Retinal pigment epithelial cell (primary cell): ENCODE measurements around the gene TCHH.

Experiments used
- DNase-seq: peaks from one replicate; pipeline ENCODE4 v3.0.0-alpha.2; 2010; ENCODE audit warnings: low read depth
- H3K4me3 ChIP-seq: 2 replicates; pipeline ENCODE4 v1.5.1; 2011; ENCODE audit warnings: mild to moderate bottlenecking, low read length, control low read depth, moderate library complexity
- TF ChIP-seq, protein P1 (sequence below): conservative IDR thresholded peaks from 2 replicates; pipeline ENCODE4 v1.5.1; 2011; ENCODE audit warnings: low read depth, low read length, control low read depth, inconsistent platforms

The TCHH gene, protein sequence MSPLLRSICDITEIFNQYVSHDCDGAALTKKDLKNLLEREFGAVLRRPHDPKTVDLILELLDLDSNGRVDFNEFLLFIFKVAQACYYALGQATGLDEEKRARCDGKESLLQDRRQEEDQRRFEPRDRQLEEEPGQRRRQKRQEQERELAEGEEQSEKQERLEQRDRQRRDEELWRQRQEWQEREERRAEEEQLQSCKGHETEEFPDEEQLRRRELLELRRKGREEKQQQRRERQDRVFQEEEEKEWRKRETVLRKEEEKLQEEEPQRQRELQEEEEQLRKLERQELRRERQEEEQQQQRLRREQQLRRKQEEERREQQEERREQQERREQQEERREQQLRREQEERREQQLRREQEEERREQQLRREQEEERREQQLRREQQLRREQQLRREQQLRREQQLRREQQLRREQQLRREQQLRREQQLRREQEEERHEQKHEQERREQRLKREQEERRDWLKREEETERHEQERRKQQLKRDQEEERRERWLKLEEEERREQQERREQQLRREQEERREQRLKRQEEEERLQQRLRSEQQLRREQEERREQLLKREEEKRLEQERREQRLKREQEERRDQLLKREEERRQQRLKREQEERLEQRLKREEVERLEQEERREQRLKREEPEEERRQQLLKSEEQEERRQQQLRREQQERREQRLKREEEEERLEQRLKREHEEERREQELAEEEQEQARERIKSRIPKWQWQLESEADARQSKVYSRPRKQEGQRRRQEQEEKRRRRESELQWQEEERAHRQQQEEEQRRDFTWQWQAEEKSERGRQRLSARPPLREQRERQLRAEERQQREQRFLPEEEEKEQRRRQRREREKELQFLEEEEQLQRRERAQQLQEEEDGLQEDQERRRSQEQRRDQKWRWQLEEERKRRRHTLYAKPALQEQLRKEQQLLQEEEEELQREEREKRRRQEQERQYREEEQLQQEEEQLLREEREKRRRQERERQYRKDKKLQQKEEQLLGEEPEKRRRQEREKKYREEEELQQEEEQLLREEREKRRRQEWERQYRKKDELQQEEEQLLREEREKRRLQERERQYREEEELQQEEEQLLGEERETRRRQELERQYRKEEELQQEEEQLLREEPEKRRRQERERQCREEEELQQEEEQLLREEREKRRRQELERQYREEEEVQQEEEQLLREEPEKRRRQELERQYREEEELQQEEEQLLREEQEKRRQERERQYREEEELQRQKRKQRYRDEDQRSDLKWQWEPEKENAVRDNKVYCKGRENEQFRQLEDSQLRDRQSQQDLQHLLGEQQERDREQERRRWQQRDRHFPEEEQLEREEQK (N-terminal part only)

DNA sequence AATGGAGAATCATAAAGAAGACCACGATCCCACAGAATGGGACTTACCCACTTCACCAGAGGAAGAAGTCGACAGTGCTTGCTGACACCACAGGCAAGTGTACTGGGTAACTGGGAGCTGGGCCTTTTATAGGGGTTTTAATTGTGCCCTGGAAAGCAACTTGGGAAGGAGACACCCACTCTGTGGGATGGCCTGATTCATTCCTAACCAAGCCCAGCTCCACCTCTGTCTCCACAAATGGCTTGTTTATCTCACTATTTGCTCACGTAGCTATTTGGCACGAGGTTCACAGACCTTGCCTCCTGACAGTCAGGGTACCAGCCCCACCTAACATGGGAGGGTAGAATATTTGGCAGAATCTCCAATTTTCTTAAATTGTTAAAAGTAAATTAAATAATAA lies at the start of gene TCHH:
Gene TCHH, minus strand, starts transcription at position 101 of the 400 bp plus-strand sequence. CDS start 1,364 bp downstream, outside the sequence.
- no peak for DNase-seq
- TF ChIP-seq, protein P1, sequence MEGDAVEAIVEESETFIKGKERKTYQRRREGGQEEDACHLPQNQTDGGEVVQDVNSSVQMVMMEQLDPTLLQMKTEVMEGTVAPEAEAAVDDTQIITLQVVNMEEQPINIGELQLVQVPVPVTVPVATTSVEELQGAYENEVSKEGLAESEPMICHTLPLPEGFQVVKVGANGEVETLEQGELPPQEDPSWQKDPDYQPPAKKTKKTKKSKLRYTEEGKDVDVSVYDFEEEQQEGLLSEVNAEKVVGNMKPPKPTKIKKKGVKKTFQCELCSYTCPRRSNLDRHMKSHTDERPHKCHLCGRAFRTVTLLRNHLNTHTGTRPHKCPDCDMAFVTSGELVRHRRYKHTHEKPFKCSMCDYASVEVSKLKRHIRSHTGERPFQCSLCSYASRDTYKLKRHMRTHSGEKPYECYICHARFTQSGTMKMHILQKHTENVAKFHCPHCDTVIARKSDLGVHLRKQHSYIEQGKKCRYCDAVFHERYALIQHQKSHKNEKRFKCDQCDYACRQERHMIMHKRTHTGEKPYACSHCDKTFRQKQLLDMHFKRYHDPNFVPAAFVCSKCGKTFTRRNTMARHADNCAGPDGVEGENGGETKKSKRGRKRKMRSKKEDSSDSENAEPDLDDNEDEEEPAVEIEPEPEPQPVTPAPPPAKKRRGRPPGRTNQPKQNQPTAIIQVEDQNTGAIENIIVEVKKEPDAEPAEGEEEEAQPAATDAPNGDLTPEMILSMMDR = no peak
- H3K4me3 ChIP-seq = no peak within 1 kb of the TSS

DNA sequence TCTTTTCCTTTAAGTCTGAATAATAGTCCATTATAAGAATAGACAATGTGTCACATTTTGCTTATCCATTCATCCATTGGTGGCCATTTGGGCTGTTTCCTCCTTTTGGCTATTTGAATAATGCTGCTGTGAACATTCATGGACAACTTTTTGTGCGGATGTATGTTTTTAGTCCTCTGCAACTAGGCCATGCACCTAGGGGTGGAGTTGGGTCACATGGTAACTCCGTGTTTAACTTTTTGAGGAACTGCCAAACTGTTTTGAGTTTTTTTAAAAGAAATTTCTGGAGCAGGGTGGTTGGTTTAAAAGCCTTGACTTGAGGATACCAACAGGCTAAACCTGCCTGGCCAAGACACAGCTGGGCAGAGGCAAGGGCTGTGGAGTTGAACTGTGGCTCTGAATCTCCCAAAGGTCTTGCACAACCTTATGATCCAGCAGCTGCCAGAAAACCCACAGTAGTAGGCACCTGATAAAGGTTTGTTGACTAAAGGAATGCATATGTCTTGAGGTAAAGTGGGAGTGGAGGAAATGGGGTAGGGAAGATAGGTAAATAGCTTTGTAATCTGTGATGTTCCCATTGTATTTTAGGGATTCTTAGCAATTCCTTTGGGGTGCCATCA lies 49.4 kb upstream of the TCHH start:
- TF ChIP-seq, protein P1 = no peak
- no peak for DNase-seq
- no peak overlapping the region for H3K4me3 ChIP-seq

DNA sequence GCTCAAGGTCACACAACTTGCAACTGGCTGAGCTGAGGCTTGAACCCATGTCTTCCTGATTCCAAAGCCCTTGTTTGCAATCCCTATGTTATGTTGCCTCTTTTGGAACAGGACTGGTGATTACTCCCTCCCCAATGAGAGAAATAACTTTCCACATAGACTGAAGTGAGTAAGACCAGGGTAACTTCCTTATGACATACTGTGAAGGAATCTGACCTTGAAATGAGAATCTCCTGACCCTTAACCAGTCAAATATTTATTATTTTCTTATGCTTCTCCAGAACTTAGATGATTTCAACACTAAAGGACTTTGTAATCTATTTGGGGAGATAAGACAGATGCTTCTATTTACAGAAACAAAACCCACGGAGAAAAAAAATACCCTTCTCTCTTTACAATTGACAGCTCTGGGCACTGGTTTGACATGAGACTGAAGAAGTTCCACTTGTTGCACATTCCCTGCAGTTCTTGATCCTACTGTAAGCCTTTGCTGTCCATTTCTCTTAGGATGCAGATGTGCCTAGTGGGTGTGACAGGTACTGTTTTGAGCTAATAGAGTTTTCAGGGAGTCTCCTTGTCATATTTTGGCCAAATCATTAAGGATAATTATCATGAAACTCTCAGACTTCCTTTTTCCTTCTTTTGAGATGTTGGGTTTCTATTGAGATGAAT lies 47.7 kb upstream of the TCHH start:
- TF ChIP-seq, protein P1 = no peak
- DNase-seq = no peak

DNA sequence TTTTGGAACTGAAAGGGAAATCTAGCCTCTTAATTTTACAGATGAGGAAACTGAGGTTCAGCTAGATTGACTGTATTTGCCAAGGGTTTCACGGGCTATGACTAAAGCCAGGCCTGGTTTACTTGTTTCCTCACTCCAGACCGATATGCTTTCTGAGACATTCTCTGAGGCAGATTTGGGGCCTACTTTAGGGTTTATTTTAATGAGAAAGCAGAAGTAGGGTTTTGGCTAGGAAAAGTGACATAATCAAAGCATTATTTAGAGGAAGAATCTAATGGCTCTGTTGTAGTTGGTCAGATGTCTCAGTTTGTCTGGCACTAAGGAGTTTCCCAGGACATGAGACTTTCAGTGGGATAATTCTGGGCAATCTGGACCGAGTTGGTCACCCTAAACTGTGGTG lies 45.3 kb upstream of the TCHH start:
- TF ChIP-seq, protein P1 = no peak
- DNase-seq = no peak
- no peak overlapping the region for H3K4me3 ChIP-seq

More for the DNA sequence above, 47.7 kb upstream of the TCHH start:
- no peak overlapping the region for H3K4me3 ChIP-seq

DNA sequence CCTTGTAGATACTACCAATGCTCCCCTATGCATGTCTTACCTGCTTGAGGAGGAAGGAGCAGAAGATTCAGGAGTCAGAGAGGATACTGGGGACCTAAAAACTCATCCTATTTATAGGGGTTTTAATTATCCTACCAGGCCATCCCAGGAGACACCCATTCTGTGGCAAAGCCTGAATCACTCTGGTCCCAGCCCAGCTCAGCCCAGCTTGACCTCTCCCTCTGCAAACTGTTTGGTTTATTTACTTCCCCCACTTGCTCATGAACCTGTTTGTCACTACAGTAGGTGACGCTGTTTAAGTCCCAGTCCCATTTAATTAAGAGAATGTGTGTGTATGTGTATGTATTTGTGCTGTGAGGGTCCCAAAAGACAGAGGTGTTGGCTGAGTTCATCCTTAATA lies 43.9 kb upstream of the TCHH start, which contains the start of gene RPTN:
Gene RPTN, minus strand, starts transcription at position 85 of the 400 bp plus-strand sequence. CDS start 1,339 bp downstream, outside the sequence.
- H3K4me3 ChIP-seq = no peak within 1 kb of the TSS
- TF ChIP-seq, protein P1 = no peak

DNA sequence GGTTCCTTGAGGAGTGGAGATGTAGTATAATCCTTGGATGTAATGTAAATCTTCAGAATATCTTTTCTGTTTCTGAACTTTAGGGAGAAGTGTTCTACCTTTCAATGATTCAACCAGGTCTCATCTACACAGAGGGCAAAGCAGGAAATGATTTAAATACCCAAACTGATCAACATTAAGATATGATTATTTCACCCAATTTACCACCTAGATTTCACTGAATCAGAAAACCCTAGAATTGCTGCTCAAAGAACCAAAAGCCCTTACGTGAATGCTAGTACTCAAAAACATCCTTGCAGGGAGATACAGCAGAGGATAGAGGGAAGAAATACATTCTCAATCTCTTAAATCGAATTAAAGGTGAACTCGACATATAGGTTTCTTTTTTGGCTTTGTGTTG lies 38.8 kb upstream of the TCHH start:
- H3K4me3 ChIP-seq = no peak overlapping the region
- TF ChIP-seq, protein P1 = no peak
- no peak for DNase-seq

More for the DNA sequence above, 43.9 kb upstream of the TCHH start, which contains the start of gene RPTN:
- no peak for DNase-seq
